ENCODE data around the gene BRAF.
"Not testable (repeated sequence)": the region's sequence is repeated elsewhere in the genome, so short reads cannot be mapped to it uniquely, and the experiment has no call there.

The BRAF gene

GRCh38 chr7:140810830-140811556, 113.7 kb downstream of the BRAF start:
- DNase-seq (ENCODE audit: extremely low spot score, insufficient read length, low read depth) (peak; percentile 7), FAIRE-seq (peak; percentile 92)

DNA sequence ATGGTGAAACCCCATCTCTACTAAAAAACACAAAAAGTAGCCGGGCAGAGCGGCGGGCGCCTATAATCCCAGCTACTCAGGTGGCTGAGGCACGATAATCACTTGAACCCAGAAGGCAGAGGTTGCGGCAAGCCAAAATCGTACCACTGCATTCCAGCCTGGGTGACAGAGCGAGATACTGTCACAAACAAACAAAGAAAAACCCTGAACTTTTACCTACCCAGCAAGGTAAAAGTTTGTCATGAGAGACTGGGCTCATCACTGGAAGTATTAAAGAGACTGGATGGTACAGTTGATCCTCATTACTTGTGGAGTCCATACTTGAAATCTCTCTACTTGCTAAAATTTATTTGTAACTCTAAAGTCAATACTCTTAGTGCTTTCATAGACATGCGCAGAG, 114.3 kb downstream of the BRAF start:
- DNase-seq (ENCODE audit: extremely low spot score, insufficient read length, low read depth) = no peak
- no peak for FAIRE-seq

DNA sequence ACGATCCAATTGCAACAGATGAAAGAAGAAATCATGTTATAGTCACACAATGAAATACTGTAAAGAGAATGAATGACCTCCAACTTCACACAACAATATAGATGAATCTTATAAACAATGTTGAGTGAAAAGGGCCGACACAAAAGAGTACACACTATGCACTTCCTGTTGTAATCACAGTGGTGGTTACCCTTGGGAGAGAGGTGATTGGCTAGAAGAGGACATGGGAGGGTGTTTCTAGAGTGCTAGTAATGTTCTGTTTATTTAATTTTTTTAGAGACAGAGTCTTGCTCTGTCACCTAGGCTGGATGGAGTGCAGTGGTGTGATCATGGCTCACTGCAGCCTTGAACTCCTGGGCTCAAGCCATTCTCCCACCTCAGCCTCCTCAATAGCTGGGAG, 145.8 kb downstream of the BRAF start:
- no peak for DNase-seq (ENCODE audit: extremely low spot score, insufficient read length, low read depth)
- FAIRE-seq = no peak

DNA sequence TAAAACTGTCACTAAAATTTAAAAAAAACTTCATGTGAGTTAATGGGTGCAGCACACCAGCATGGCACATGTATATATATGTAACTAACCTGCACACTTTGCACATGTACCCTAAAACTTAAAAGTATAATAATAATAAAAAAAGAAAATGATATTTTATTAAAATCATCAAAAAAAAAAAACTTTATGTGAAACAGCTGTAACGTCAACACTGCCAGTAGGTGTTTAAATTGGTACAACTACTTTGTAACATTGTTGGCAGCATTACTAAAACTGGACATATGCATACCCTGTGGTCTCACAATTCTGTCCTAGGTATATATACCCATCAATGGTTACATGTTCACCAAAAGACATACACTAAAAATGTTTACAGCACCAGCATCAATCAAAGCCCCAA, 146.2 kb downstream of the BRAF start:
- FAIRE-seq = no peak
- no peak for DNase-seq (ENCODE audit: extremely low spot score, insufficient read length, low read depth)

DNA sequence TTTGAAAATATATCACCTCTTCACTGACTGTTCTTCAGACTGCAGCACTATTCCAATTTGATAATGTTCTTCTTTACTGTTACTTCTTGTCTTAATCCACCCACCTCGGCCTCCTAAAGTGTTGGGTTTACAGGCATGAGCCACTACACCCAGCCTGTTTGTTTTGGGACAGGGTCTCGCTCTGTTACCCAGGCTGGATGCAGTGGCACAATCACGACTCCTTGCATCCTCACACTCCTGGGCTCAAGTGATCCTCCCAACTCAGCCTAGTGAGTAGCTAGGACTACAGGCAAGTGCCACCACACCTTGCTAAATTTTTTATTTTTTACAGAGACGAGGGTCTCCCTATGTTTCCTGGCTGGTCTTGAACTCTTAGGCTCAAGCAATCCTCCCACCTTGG, 150.4 kb downstream of the BRAF start:
- FAIRE-seq (no peak), DNase-seq (ENCODE audit: extremely low spot score, insufficient read length, low read depth) (no peak)

DNA sequence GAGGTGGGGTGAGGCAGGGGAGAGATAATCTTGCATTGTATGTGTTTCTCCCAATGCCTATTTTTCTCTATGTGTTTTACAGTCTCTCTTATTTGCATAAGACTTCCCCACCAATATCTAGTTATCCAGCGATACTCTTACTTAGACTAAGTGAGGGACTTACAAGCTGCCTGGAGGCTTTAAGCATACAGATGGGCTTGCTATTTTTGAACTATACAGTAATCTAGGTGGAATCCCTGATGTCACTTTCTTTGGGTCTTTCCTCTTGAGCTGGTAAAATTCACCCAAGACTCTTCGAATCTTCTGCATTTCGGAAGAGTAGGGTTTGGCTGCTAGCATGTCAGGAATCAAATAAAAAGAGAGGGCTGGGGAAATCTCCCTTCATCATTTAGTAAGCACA, 151.6 kb downstream of the BRAF start:
- FAIRE-seq = no peak
- no peak for DNase-seq (ENCODE audit: extremely low spot score, insufficient read length, low read depth)

DNA sequence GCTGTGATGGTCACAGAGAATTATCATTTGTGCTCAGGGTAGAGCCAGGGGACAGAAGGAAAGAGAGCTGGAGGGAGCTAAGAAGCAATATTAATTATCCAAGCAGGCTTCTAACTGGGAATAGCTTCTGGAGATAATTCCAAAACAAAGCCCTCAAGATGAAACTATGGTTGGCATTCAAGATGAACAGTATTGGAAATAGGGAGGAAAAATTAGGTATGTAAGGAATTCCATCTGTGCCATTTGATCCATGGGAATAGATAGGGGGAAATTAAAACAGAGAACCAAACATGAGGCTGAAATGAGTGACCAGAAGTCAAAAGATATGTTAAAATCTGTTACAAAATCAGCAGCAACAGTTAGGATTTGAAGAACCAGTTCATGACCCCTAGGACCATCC, 152.9 kb downstream of the BRAF start:
- FAIRE-seq = no peak

DNA sequence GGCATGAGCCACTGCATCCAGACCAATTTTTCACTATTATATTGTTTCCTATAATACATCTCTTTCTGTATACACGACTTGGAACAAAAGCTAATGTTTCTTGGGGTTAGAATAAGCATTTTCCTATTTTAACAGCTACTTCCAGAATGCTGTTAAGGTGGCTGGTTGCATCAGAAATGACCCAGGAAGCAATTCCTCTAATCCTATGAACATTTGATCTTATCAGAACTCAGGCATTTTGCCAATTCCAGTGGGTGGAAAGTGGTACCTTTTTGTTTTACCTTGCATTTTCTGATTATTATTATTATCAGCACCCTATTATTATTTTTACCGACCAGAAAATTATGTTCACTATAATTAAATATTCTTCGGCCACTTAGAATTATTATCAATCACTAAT, 154.9 kb downstream of the BRAF start:
- FAIRE-seq (no peak), DNase-seq (ENCODE audit: extremely low spot score, insufficient read length, low read depth) (no peak)

More for the DNA sequence above, 152.9 kb downstream of the BRAF start:
- DNase-seq (ENCODE audit: extremely low spot score, insufficient read length, low read depth) = no peak

DNA sequence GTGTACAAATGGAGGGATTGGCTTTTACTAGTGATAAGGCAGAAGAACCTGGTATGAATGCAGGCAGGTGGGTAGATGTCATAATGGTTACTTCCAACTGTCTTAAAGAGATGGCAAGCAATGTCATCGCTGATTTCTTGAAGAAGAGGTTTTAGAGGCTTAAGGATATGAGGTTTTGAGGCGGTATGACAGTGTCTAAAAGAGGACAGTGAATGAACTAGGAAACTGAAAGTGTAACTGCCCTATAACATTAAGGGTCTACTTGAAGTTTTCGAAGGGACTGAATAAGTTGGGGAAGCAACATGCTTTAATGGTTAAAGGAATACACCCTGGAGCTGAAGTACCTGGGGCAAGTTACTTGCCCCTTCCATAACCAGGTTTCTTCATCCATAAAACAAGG, 157.3 kb downstream of the BRAF start:
- no peak for DNase-seq (ENCODE audit: extremely low spot score, insufficient read length, low read depth)
- FAIRE-seq = no peak

DNA sequence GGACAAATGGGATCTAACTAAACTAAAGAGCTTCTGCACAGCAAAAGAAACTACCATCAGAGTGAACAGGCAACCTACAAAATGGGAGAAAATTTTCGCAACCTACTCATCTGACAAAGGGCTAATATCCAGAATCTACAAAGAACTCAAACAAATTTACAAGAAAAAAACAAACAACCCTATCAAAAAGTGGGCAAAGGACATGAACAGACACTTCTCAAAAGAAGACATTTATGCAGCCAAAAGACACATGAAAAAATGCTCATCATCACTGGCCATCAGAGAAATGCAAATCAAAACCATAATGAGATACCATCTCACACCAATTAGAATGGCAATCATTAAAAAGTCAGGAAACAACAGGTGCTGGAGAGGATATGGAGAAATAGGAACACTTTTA, 159.3 kb downstream of the BRAF start:
- not testable (repeated sequence) for DNase-seq (ENCODE audit: extremely low spot score, insufficient read length, low read depth); FAIRE-seq

- FAIRE-seq; DNase-seq (ENCODE audit: extremely low spot score, insufficient read length, low read depth): not testable (repeated sequence)
Measured at GRCh38 chr7:140763166-140763565, 161.6 kb downstream of the BRAF start.

DNA sequence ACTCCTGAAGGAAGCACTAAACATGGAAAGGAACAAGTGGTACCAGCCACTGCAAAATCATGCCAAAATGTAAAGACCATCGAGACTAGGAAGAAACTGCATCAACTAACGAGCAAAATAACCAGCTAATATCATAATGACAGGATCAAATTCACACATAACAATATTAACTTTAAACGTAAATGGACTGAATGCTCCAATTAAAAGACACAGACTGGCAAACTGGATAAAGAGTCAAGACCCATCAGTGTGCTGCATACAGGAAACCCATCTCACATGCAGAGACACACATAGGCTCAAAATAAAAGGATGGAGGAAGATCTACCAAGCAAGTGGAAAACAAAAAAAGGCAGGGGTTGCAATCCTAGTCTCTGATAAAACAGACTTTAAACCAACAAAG, 163.4 kb downstream of the BRAF start:
- DNase-seq (ENCODE audit: extremely low spot score, insufficient read length, low read depth); FAIRE-seq: not testable (repeated sequence)

DNA sequence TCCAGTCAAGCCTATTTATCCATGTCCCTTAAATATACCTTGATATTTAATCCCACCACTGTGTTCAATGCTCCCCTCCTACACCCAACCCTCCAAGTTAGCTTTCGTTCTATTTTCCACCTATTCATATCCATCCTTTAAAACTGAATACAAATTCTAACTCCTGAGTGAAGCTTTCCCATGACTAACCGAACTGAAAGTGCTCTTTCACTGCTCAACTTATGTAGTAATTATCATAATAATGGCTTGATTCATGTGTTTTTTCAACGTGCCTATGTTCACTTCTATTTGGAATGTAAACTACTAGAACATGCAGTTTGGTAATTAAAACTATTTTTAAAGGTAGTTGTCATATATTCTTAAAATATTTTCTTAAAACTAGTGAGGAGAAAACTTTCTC, 170.2 kb downstream of the BRAF start:
- DNase-seq (ENCODE audit: extremely low spot score, insufficient read length, low read depth) = no peak
- no peak for FAIRE-seq

GRCh38 chr7:140752533-140752932, 172.2 kb downstream of the BRAF start:
- no peak for DNase-seq (ENCODE audit: extremely low spot score, insufficient read length, low read depth)
- peak; percentile 49 for FAIRE-seq

GRCh38 chr7:140746751-140747150, 178.0 kb downstream of the BRAF start:
- FAIRE-seq = no peak
- no peak for DNase-seq (ENCODE audit: extremely low spot score, insufficient read length, low read depth)

- FAIRE-seq = no peak
- no peak for DNase-seq (ENCODE audit: extremely low spot score, insufficient read length, low read depth)
Measured at GRCh38 chr7:140745266-140746058, 179.3 kb downstream of the BRAF start.

- DNase-seq (ENCODE audit: extremely low spot score, insufficient read length, low read depth) = no peak
- no peak for FAIRE-seq
Measured at GRCh38 chr7:140744005-140744404, 180.7 kb downstream of the BRAF start.

DNA sequence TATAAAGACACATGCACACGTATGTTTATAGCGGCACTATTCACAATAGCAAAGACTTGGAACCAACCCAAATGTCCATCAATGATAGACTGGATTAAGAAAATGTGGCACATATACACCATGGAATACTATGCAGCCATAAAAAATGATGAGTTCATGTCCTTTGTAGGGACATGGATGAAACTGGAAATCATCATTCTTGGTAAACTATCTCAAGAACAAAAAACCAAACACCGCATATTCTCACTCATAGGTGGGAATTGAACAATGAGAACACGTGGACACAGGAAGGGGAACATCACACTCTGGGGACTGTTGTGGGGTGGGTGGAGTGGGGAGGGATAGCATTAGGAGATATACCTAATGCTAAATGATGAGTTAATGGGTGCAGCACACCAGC, 181.5 kb downstream of the BRAF start:
- not testable (repeated sequence) for FAIRE-seq; DNase-seq (ENCODE audit: extremely low spot score, insufficient read length, low read depth)

DNA sequence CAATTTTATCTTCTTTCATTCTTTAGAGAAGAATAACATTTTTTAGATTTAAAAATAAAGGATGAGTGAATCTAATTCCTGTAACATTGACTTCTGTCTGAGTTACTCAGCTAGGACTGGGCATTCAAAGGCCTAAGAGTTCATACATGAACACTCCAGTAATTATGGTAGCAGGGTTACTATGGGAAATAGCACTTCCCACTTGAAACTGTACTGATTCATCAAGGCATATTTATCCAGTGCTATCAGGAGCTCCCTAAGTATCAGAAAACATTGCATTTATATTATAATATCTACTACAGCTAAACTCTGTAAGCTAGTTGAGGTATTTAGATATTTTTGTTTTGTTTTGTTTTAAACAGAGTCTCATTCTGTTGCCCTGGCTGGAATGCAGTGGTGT, 186.4 kb downstream of the BRAF start:
- no peak for FAIRE-seq
- no peak for DNase-seq (ENCODE audit: extremely low spot score, insufficient read length, low read depth)

- no peak for FAIRE-seq
- no peak for DNase-seq (ENCODE audit: extremely low spot score, insufficient read length, low read depth)
Measured at GRCh38 chr7:140734729-140735128, 190.0 kb downstream of the BRAF start.

DNA sequence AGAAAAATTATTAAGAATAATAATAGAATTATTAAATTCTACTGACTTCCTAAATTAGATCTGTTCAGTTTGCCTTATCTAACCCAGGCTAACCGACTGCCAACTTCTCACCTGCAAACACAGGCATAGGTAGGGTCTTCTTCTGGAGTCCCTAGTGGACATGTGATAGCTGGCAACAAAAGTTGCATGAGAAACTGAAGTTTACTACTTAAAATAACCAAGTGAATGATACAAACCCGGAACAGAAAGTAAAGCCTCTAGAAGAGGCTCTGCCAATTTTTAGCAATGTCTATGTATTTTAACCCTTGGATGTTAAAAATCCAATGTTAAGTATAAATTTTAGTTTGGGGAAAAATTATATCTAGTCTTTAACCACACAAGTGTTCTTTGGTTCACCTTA, 190.6 kb downstream of the BRAF start:
- DNase-seq (ENCODE audit: extremely low spot score, insufficient read length, low read depth) (no peak), FAIRE-seq (no peak)
